Osteocyte (in vitro differentiated cells): Measurements from ENCODE around the gene CKAP4. TPM values are rescaled to one million over a fixed set of nuclear protein-coding genes. Genes with fewer than 3 reads are reported as not detected.
"Not testable (repeated sequence)": the region's sequence is repeated elsewhere in the genome, so short reads cannot be mapped to it uniquely, and the experiment has no call there.

Experiments used
- DNase-seq: peaks from one replicate; pipeline ENCODE4 v3.0.0; 2021; ENCODE audit warnings: mixed read lengths; ENCODE audit not compliant: unreplicated experiment; ENCODE audit errors: extremely low spot score
- H3K27ac Mint-ChIP-seq: one replicate; pipeline ENCODE4 v1.8.0; 2021; ENCODE audit warnings: mild to moderate bottlenecking, mixed read lengths; ENCODE audit not compliant: unreplicated experiment
- H3K27me3 Mint-ChIP-seq: one replicate; pipeline ENCODE4 v1.8.0; 2021; ENCODE audit warnings: mixed read lengths; ENCODE audit not compliant: unreplicated experiment
- H3K36me3 Mint-ChIP-seq: one replicate; pipeline ENCODE4 v1.8.0; 2021; ENCODE audit warnings: mixed read lengths; ENCODE audit not compliant: unreplicated experiment
- H3K4me1 Mint-ChIP-seq: one replicate; pipeline ENCODE4 v1.8.0; 2021; ENCODE audit warnings: mixed read lengths; ENCODE audit not compliant: unreplicated experiment
- H3K4me3 Mint-ChIP-seq: one replicate; pipeline ENCODE4 v1.8.0; 2021; ENCODE audit warnings: mild to moderate bottlenecking, moderate library complexity, mixed read lengths; ENCODE audit not compliant: unreplicated experiment
- H3K9me3 Mint-ChIP-seq: one replicate; pipeline ENCODE4 v1.8.0; 2021; ENCODE audit warnings: mixed read lengths; ENCODE audit not compliant: unreplicated experiment
- CTCF ChIP-seq: fragments of 200-600 bp; sonication (generic); IDR thresholded peaks from 2 replicates; pipeline ENCODE4 v1.5.0; 2021; ENCODE audit warnings: antibody characterized with exemption, mild to moderate bottlenecking, moderate library complexity
- total RNA-seq: library from RNA; stranded (reverse); gene quantifications from 2 replicates; pipeline ENCODE4 v1.2.1, GENCODE V29; 2021

Gene CKAP4
- total RNA-seq, 1 donor from 2014 or later = 182 TPM

- no peak for TF ChIP-seq CTCF
- peaks cover 10% of the 10 kb centered on the region for H3K4me1 Mint-ChIP-seq
- H3K4me3 Mint-ChIP-seq = no peak overlapping the region
- no peaks in the 10 kb centered on the region for H3K27me3 Mint-ChIP-seq
- no peak for DNase-seq
- no peaks in the 10 kb centered on the region for H3K9me3 Mint-ChIP-seq
- H3K27ac Mint-ChIP-seq = no peak overlapping the region
- no peaks in the 10 kb centered on the region for H3K36me3 Mint-ChIP-seq
Measured at GRCh38 chr12:106290666-106291065, 42.8 kb upstream of the CKAP4 start.

GRCh38 chr12:106289196-106289681 lies 41.4 kb upstream of the CKAP4 start:
- H3K4me3 Mint-ChIP-seq = no peak overlapping the region
- H3K4me1 Mint-ChIP-seq = peaks cover 10% of the 10 kb centered on the region
- no peaks in the 10 kb centered on the region for H3K9me3 Mint-ChIP-seq
- no peak for DNase-seq
- no peak for TF ChIP-seq CTCF
- H3K27me3 Mint-ChIP-seq = no peaks in the 10 kb centered on the region
- peak overlapping the region; percentile 79 for H3K27ac Mint-ChIP-seq
- no peaks in the 10 kb centered on the region for H3K36me3 Mint-ChIP-seq

- no peak for DNase-seq
- Mint-ChIP-seq H3K27ac (peak overlapping the region; percentile 79), H3K4me1 (peaks cover 10% of the 10 kb centered on the region), H3K36me3 (no peaks in the 10 kb centered on the region), H3K4me3 (no peak overlapping the region), H3K9me3 (no peaks in the 10 kb centered on the region), H3K27me3 (no peaks in the 10 kb centered on the region)
- no peak for TF ChIP-seq CTCF
Measured at GRCh38 chr12:106288494-106289195, 40.8 kb upstream of the CKAP4 start.

DNA sequence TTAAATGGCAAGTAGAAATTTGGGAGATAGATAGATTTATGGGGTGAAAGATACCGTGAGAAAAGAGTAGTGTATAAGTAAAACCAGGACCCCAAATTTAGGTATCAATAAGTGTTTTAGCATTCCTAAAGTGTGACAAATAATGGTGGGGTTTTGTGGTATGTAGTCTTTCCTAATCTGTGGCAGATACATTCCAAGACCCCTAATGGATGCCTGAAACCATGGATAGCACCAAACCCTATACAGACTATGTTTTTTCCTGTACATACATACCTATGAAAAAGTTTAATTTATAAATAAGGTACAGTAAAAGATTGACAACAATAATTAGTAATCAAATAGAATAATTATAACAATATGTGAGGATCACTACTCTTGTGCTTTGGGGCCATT lies 40.3 kb upstream of the CKAP4 start:
- Mint-ChIP-seq H3K27ac (peak overlapping the region; percentile 6), H3K27me3 (no peaks in the 10 kb centered on the region), H3K4me3 (no peak overlapping the region), H3K4me1 (peaks cover 10% of the 10 kb centered on the region), H3K36me3 (no peaks in the 10 kb centered on the region), H3K9me3 (no peaks in the 10 kb centered on the region)
- TF ChIP-seq CTCF = no peak
- no peak for DNase-seq

GRCh38 chr12:106287364-106287763 lies 39.5 kb upstream of the CKAP4 start:
- no peak for TF ChIP-seq CTCF
- H3K27me3 Mint-ChIP-seq = no peaks in the 10 kb centered on the region
- H3K9me3 Mint-ChIP-seq = peaks cover 2% of the 10 kb centered on the region
- H3K36me3 Mint-ChIP-seq = peaks cover under 1% of the 10 kb centered on the region
- peaks cover 10% of the 10 kb centered on the region for H3K4me1 Mint-ChIP-seq
- no peak for DNase-seq
- H3K27ac Mint-ChIP-seq = peak overlapping the region; percentile 6
- H3K4me3 Mint-ChIP-seq = no peak overlapping the region

- DNase-seq, H3K27me3 Mint-ChIP-seq, H3K36me3 Mint-ChIP-seq, H3K4me1 Mint-ChIP-seq, H3K27ac Mint-ChIP-seq, H3K4me3 Mint-ChIP-seq, H3K9me3 Mint-ChIP-seq: not testable (repeated sequence)
Measured at GRCh38 chr12:106286576-106287162, 38.8 kb upstream of the CKAP4 start.
